Measurements from ENCODE around the gene TMEM196.

DNA sequence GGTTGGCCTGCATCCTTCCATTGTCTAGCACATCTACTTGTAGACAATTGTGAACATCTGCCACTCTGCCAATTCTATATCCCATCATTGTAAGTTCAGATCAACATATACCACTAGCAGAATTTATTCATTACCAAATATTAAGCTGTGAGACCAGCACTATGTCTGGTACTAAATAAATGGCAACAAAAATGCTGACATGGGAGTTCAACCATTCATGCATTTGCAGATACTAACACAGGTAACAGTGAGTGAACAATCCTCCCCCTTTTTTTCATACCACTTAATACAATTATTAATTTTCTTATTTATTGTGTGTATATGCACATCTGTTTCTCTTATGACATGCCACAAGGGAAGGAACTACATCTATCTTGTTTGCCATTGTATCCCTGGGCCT is 76.5 kb downstream of the TMEM196 start:
- TF ChIP-seq GATA2 (IDR thresholded peaks at IDR 0.05; ENCODE audit: low read depth, low read length) (no peak), GATA3 (IDR thresholded peaks at IDR 0.05; ENCODE audit: low read depth, low read length) (no peak)
